ENCODE data around the gene TNXB.

The TNXB gene

GRCh38 chr6:32068867-32069266 lies 40.3 kb downstream of the TNXB start:
- TF ChIP-seq REST (IDR thresholded peaks at IDR 0.05; ENCODE audit: low read depth) (no peak), RAD21 (IDR thresholded peaks at IDR 0.05; ENCODE audit: low read depth) (no peak), EGR1 (IDR thresholded peaks at IDR 0.05) (no peak), FOXM1 (IDR thresholded peaks at IDR 0.05; ENCODE audit: borderline replicate concordance, low read depth) (no peak), NFIC (IDR thresholded peaks at IDR 0.05) (no peak), EP300 (IDR thresholded peaks at IDR 0.05; ENCODE audit: borderline replicate concordance) (no peak), CEBPB (IDR thresholded peaks at IDR 0.05) (no peak), MAX (IDR thresholded peaks at IDR 0.05) (no peak), TAF1 (IDR thresholded peaks at IDR 0.05; ENCODE audit: low read depth) (no peak), TEAD4 (IDR thresholded peaks at IDR 0.05) (no peak), YY1 (IDR thresholded peaks at IDR 0.05; ENCODE audit: low read depth) (no peak), USF1 (IDR thresholded peaks at IDR 0.05) (no peak), ZBTB7A (IDR thresholded peaks at IDR 0.05; ENCODE audit: low read depth) (no peak), TCF12 (IDR thresholded peaks at IDR 0.05; ENCODE audit: low read depth) (no peak), CREB1 (IDR thresholded peaks at IDR 0.05; ENCODE audit: low read depth) (no peak)

GRCh38 chr6:32064706-32065105 lies 44.4 kb downstream of the TNXB start:
- no peak for TF ChIP-seq FOXM1 (IDR thresholded peaks at IDR 0.05; ENCODE audit: borderline replicate concordance, low read depth)
- no peak for TF ChIP-seq RAD21 (IDR thresholded peaks at IDR 0.05; ENCODE audit: low read depth)
- no peak for TF ChIP-seq EP300 (IDR thresholded peaks at IDR 0.05; ENCODE audit: borderline replicate concordance)
- no peak for TF ChIP-seq ZBTB7A (IDR thresholded peaks at IDR 0.05; ENCODE audit: low read depth)
- TF ChIP-seq MAX (IDR thresholded peaks at IDR 0.05): no peak
- no peak for TF ChIP-seq EGR1 (IDR thresholded peaks at IDR 0.05)
- no peak for TF ChIP-seq YY1 (IDR thresholded peaks at IDR 0.05; ENCODE audit: low read depth)
- TF ChIP-seq TAF1 (IDR thresholded peaks at IDR 0.05; ENCODE audit: low read depth): no peak
- no peak for TF ChIP-seq REST (IDR thresholded peaks at IDR 0.05; ENCODE audit: low read depth)
- no peak for TF ChIP-seq CEBPB (IDR thresholded peaks at IDR 0.05)
- TF ChIP-seq USF1 (IDR thresholded peaks at IDR 0.05): no peak

GRCh38 chr6:32060966-32061655 lies 48.0 kb downstream of the TNXB start:
- TF ChIP-seq ZBTB7A (IDR thresholded peaks at IDR 0.05; ENCODE audit: low read depth) (no peak), CREB1 (IDR thresholded peaks at IDR 0.05; ENCODE audit: low read depth) (no peak), NFIC (IDR thresholded peaks at IDR 0.05) (no peak), USF1 (IDR thresholded peaks at IDR 0.05) (no peak), YY1 (IDR thresholded peaks at IDR 0.05; ENCODE audit: low read depth) (no peak), EGR1 (IDR thresholded peaks at IDR 0.05) (no peak), TEAD4 (IDR thresholded peaks at IDR 0.05) (no peak), TAF1 (IDR thresholded peaks at IDR 0.05; ENCODE audit: low read depth) (no peak), EP300 (IDR thresholded peaks at IDR 0.05; ENCODE audit: borderline replicate concordance) (no peak), FOXM1 (IDR thresholded peaks at IDR 0.05; ENCODE audit: borderline replicate concordance, low read depth) (no peak), RAD21 (IDR thresholded peaks at IDR 0.05; ENCODE audit: low read depth) (no peak; the same call in 1 of the 2 replicates)

GRCh38 chr6:32058511-32058963 lies 50.6 kb downstream of the TNXB start:
- TF ChIP-seq CREB1 (IDR thresholded peaks at IDR 0.05; ENCODE audit: low read depth) (no peak), NFIC (IDR thresholded peaks at IDR 0.05) (no peak), EGR1 (IDR thresholded peaks at IDR 0.05) (no peak), REST (IDR thresholded peaks at IDR 0.05; ENCODE audit: low read depth) (no peak), RAD21 (IDR thresholded peaks at IDR 0.05; ENCODE audit: low read depth) (no peak), FOXM1 (IDR thresholded peaks at IDR 0.05; ENCODE audit: borderline replicate concordance, low read depth) (no peak), CEBPB (IDR thresholded peaks at IDR 0.05) (no peak), TCF12 (IDR thresholded peaks at IDR 0.05; ENCODE audit: low read depth) (no peak), TAF1 (IDR thresholded peaks at IDR 0.05; ENCODE audit: low read depth) (no peak), YY1 (IDR thresholded peaks at IDR 0.05; ENCODE audit: low read depth) (no peak), TEAD4 (IDR thresholded peaks at IDR 0.05) (no peak), MAX (IDR thresholded peaks at IDR 0.05) (no peak), USF1 (IDR thresholded peaks at IDR 0.05) (no peak), EP300 (IDR thresholded peaks at IDR 0.05; ENCODE audit: borderline replicate concordance) (no peak), ZBTB7A (IDR thresholded peaks at IDR 0.05; ENCODE audit: low read depth) (no peak)

Data from Ishikawa (cell line).